AG10803 (cell line): Measurements from ENCODE around the gene USP44.

Experiments used
- DNase-seq: peaks from one replicate; pipeline ENCODE4 v3.0.0; 2010; ENCODE audit warnings: low read depth
- H3K4me3 ChIP-seq: 2 replicates; pipeline ENCODE4 v1.5.1; 2011; ENCODE audit warnings: mild to moderate bottlenecking, low read length, control low read depth
- TF ChIP-seq, protein P1 (sequence below): conservative IDR thresholded peaks from 2 replicates; pipeline ENCODE4 v1.5.1; 2011; ENCODE audit warnings: mild to moderate bottlenecking, low read length, control low read depth, inconsistent platforms

Gene USP44

DNA sequence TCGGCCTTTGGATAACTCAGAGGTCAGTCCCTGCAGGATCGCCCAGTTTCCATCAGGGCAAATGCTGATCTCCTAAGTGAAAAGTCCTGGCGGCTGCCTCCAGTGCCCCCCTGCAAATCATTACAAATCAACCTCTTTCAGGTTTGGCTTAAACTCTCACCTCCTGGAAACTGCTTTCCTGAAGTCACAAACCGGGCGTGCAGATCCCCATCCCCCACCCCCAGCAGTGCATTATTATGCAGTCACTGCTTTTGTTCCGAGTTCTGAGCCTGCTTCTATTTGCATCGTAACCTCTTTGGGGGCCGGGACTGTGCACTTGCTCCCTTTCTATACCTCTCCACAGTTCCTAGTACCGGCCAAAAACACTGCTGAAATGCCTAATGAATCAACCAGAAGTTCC is at the start of gene USP44:
Gene USP44, minus strand, starts transcription at position 172 of the 400 bp plus-strand sequence. CDS start 17,220 bp downstream, outside the sequence.
- TF ChIP-seq, protein P1, sequence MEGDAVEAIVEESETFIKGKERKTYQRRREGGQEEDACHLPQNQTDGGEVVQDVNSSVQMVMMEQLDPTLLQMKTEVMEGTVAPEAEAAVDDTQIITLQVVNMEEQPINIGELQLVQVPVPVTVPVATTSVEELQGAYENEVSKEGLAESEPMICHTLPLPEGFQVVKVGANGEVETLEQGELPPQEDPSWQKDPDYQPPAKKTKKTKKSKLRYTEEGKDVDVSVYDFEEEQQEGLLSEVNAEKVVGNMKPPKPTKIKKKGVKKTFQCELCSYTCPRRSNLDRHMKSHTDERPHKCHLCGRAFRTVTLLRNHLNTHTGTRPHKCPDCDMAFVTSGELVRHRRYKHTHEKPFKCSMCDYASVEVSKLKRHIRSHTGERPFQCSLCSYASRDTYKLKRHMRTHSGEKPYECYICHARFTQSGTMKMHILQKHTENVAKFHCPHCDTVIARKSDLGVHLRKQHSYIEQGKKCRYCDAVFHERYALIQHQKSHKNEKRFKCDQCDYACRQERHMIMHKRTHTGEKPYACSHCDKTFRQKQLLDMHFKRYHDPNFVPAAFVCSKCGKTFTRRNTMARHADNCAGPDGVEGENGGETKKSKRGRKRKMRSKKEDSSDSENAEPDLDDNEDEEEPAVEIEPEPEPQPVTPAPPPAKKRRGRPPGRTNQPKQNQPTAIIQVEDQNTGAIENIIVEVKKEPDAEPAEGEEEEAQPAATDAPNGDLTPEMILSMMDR = no peak
- no peak for DNase-seq
- H3K4me3 ChIP-seq = no peak within 1 kb of the TSS

DNA sequence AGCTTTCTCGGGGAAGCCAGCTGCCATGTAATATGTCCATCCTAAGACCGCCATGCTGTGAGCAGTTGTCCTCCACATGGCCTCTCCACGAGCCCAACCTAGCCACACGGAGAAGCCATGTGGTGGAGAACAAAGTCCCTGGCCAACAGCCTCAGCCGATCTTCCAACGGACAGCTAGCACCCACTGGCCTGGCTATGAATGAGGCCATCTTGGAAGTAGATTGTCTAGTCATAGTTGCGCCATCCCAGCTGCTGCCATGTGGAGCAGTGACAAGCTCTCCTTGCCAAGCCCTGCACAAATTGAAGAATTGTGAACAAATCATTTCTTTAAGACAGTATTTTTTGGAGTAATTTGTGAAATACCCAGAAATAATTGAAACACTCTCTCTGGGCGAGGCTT is 49.3 kb upstream of the USP44 start:
- DNase-seq = peak; percentile 25
- TF ChIP-seq, protein P1 = no peak
- H3K4me3 ChIP-seq = no peak overlapping the region

DNA sequence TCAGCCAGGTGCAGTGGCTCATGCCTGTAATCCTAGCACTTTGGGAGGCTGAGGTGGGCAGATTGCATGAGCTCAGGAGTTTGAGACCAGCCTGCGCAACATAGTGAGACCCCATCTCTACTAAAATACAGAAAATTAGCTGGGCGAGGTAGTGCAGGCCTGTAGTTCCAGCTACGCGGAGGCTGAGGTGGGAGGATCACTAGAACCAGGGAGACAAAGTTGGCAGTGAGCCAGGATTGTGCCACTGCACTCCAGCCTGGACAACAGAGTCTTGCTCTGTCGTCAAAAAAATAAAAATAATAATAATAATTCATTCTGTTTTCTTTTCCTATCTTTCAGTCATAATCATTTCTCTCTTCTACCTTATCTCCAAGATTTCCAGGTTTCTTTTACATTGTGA is 48.6 kb upstream of the USP44 start:
- TF ChIP-seq, protein P1 = no peak
- no peak overlapping the region for H3K4me3 ChIP-seq
- no peak for DNase-seq

DNA sequence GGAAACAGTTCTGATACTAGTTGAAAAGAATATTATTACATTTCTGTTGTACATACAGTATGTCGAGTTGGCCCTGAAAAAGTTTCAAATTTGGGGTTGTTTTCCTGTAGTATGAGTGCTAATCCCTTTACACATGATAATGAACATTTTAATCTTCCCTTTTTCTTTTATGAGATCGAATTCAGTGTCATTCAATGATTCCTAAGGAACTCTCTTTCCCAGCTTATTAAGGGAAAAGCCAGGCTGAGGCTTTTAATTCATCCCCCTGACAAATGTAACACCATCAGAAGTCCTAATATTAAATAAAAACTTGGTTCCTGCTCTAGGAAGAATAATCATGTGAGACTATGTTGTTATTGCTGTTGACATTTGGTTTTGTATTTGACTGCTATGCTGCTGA is 42.9 kb upstream of the USP44 start:
- no peak for DNase-seq
- no peak overlapping the region for H3K4me3 ChIP-seq
- TF ChIP-seq, protein P1 = no peak

DNA sequence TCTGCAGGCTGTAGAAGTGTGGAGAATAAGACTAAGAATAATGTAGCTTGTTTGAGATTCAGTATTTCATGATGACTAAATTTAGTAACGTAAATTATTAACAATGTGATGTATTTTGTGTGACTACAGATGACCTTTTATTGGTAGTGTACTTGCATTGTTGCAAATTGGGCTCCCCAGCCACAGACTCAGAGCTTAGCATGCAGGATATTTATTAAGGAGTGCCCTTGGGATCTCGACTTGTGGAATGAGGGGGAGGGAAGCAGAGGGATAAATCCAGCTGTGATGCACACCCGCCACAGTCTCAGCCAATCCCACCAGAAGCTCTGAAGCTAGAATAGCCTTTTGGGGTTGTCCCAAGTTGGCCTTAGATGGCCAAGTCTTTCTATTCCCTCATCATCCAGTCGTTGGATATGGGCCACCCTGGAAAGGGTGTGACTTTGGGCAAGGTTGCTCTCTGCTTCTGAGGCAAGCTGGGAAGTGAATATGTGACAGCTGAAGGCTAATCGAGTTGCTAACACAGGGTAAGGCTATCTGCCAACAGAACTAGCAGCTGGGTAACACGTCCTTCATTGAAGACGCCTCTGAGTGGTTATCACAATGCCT is 42.1 kb upstream of the USP44 start:
- no peak for DNase-seq
- H3K4me3 ChIP-seq = no peak overlapping the region
- TF ChIP-seq, protein P1 = no peak

DNA sequence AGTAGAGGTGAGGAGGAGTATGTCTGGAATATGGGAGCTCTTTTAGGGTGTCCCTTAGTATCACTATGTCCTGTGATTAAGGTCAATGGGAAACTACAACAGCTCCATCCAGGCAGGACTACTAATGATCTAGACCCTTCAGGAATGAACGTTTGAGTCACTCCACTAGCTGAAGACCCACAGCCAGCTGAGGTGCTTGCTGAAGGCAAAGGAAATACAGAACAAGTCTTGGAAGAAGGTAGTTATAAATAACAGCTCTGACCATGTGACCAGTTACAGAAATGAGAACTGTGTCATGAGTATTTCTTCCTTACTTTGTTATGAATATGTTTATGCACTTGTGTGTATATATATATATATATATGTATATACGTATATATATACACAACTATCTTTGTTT is 40.5 kb upstream of the USP44 start:
- DNase-seq = no peak
- TF ChIP-seq, protein P1 = no peak
- H3K4me3 ChIP-seq = no peak overlapping the region

DNA sequence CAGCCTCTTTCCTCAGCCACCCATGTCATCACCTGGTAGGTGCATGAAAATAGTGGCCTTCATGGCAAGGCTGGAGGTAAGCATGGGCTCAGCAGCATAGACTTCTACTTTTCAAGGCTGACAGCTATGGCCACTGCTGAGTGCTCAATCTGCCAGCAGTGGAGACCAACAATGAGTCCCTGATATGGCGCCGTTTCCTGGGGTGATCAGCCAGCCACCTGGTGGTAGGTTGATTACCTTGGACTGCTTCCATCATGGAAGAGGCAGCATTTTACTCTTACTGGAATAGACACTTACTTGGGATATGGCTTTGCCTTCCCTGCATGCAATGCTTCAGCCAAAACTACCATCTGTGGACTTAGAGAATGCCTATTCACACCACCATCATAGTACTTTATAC is 39.5 kb upstream of the USP44 start:
- TF ChIP-seq, protein P1 = no peak
- DNase-seq = no peak
- no peak overlapping the region for H3K4me3 ChIP-seq
